Mucosa of stomach (tissue), 1 donor: ENCODE data around the gene IQCE.
"Not testable (repeated sequence)": the region's sequence is repeated elsewhere in the genome, so short reads cannot be mapped to it uniquely, and the experiment has no call there.

Experiments
- H3K27me3 ChIP-seq: one replicate; pipeline ENCODE4 v1.7.0; 2013; ENCODE audit warnings: mild to moderate bottlenecking, low read length; ENCODE audit not compliant: control insufficient read depth, insufficient read depth
- H3K36me3 ChIP-seq: one replicate; pipeline ENCODE4 v1.7.0; 2013; ENCODE audit warnings: low read length; ENCODE audit not compliant: control insufficient read depth, insufficient read depth
- H3K4me1 ChIP-seq: one replicate; pipeline ENCODE4 v1.7.0; 2013; ENCODE audit warnings: mild to moderate bottlenecking, low read length; ENCODE audit not compliant: control insufficient read depth, insufficient read depth
- H3K4me3 ChIP-seq: one replicate; pipeline ENCODE4 v1.7.0; 2013; ENCODE audit warnings: low read length
- H3K9ac ChIP-seq: one replicate; pipeline ENCODE4 v1.7.0; 2013; ENCODE audit warnings: mild to moderate bottlenecking, low read length, moderate library complexity
- H3K9me3 ChIP-seq: one replicate; pipeline ENCODE4 v1.7.0; 2013; ENCODE audit warnings: mild to moderate bottlenecking, low read length, moderate library complexity; ENCODE audit not compliant: control insufficient read depth
- donor health status: Pancreatic carcinoma.

IQCE gene

GRCh38 chr7:2553831-2554581, 4.8 kb upstream of the IQCE start:
- H3K9ac ChIP-seq, result peak overlapping the region; percentile 84
- H3K27me3 ChIP-seq, result no peaks in the 10 kb centered on the region

DNA sequence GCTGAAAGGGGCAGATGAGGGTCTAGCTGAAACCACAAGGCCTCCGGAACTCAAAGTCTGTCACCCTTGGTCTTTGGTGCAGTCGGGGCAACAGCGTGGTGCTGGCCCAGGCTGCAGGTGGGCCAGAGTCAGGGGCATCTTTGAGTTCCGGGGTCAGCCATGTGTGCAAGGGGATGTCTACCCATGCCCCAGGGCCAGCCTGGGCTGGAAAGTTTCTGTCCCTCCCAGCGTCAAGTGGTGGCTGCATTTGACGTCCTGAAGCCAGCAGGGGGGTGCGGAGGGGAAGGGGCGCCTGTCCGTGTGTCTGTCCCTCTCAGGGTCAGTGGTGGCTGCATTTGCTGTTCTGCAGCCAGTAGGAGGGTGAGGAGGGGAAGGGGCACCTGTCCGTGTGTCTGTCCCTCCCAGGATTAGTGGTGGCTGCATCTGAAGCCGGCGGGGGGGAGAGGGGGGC, 4.1 kb upstream of the IQCE start:
- no peaks in the 10 kb centered on the region for H3K9me3 ChIP-seq
- no peaks in the 10 kb centered on the region for H3K27me3 ChIP-seq
- peaks cover 22% of the 10 kb centered on the region for H3K4me1 ChIP-seq
- peak overlapping the region; percentile 63 for H3K4me3 ChIP-seq
- no peaks in the 10 kb centered on the region for H3K36me3 ChIP-seq
- peak overlapping the region; percentile 84 for H3K9ac ChIP-seq

More at GRCh38 chr7:2553831-2554581, 4.8 kb upstream of the IQCE start:
- Histone ChIP-seq H3K4me3 (peak overlapping the region; percentile 63), H3K4me1 (peaks cover 22% of the 10 kb centered on the region), H3K9me3 (no peaks in the 10 kb centered on the region), H3K36me3 (no peaks in the 10 kb centered on the region)

- H3K9ac ChIP-seq, result peak within 1 kb of the TSS; percentile 84
- peak within 1 kb of the TSS; percentile 63 for H3K4me3 ChIP-seq
- H3K4me1 ChIP-seq, result peaks cover 27% of the 10 kb centered on the region
- H3K9me3 ChIP-seq, result no peaks in the 10 kb centered on the region
- H3K27me3 ChIP-seq, result no peaks in the 10 kb centered on the region
- H3K36me3 ChIP-seq, result no peaks in the 10 kb centered on the region
Measured at GRCh38 chr7:2555121-2556052, 3.4 kb upstream of the IQCE start, which contains the start of gene BRAT1. TSS of gene BRAT1 (minus strand) at chr7:2555524. CDS start at chr7:2554431, 1,093 bp downstream.

DNA sequence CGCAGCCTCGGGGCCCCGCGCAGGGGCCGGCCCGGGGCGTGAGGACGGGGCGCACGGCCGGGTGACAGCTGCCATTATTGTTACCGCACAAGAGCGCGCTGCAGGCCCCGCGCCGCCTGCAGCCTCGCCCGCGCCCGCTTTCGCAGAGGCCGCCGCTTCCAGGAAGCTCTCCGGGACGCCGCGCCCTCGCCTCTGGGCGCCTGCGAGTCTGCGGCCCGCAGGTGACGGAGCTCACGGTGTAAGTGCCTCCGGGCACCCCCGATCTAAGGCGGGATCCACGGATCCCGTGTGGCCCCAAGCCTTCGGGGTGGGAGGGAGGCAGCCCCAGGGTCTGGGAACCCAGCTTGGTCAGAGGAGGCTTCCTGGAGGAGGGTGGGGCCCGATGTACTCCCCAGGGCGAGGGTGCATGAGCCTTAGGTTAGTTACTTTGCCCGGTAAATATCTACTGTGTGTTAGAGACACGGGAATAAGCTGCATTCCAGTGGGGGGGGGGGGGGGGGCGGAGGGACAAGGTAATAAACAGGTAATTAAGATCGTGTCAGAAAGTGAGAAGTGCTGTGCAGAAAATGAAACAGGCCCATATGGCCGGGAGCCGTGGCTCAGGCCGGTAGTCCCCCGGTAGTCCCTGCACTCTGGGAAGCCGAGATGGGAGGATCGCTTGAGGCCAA, 638 bp downstream of the IQCE start:
- peak overlapping the region; percentile 73 for H3K9ac ChIP-seq
- no peaks in the 10 kb centered on the region for H3K9me3 ChIP-seq
- peak overlapping the region; percentile 56 for H3K4me3 ChIP-seq
- H3K27me3 ChIP-seq, result no peaks in the 10 kb centered on the region
- peaks cover 20% of the 10 kb centered on the region for H3K4me1 ChIP-seq
- no peaks in the 10 kb centered on the region for H3K36me3 ChIP-seq

GRCh38 chr7:2563955-2564354, 5.2 kb downstream of the IQCE start:
- not testable (repeated sequence) for H3K36me3 ChIP-seq, H3K9ac ChIP-seq, H3K27me3 ChIP-seq, H3K4me3 ChIP-seq, H3K9me3 ChIP-seq
- H3K4me1 ChIP-seq, result peaks cover 16% of the 10 kb centered on the region

GRCh38 chr7:2564970-2565540, 6.3 kb downstream of the IQCE start:
- Histone ChIP-seq H3K9ac (no peak overlapping the region), H3K9me3 (no peaks in the 10 kb centered on the region), H3K4me3 (no peak overlapping the region), H3K27me3 (no peaks in the 10 kb centered on the region), H3K4me1 (peaks cover 22% of the 10 kb centered on the region), H3K36me3 (no peaks in the 10 kb centered on the region)

GRCh38 chr7:2566348-2566889, 7.6 kb downstream of the IQCE start:
- Histone ChIP-seq H3K9me3 (no peaks in the 10 kb centered on the region), H3K9ac (no peak overlapping the region), H3K4me1 (peaks cover 27% of the 10 kb centered on the region), H3K4me3 (no peak overlapping the region), H3K36me3 (no peaks in the 10 kb centered on the region), H3K27me3 (no peaks in the 10 kb centered on the region)

DNA sequence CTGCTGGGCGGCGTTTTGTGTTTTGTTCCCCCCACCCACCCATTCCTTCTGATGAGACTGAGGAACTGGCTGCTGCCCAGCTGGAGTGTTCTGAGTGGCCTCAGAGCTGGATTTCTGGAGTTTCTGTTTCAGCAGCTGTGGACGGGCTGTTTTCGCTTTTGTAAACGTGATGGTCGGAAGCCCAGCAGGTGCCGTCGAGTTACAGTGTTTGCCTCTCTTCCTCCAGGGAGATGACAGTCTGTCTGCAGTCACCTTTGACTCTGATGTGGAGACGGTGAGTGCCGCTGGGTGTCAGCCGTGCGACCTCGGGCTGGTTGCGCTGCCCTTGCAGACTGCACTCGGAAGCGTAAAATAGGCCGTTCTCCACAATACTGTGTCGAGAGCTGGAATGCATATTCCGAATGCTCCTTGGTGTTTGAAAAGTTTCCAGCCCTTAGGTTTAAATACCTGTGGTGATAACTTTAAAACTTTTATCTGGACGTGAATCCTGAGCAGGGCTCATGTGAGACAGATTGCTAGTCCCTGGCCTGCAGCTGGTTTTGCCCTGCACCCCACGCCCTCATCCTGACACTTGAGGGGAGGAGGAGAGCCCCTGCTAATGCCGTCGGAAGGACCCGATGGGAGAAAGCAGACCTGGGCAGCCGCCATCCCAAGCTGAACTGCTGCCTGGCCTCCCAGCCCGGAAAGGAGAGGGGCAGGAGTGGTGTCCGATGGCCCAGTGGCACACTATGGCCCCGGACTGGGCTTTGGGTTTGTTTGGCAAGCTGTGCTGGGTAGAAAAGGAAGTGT, 8.3 kb downstream of the IQCE start:
- Histone ChIP-seq H3K4me3 (no peak overlapping the region), H3K36me3 (no peaks in the 10 kb centered on the region)

GRCh38 chr7:2567679-2568278, 9.0 kb downstream of the IQCE start:
- Histone ChIP-seq H3K4me3 (no peak overlapping the region), H3K4me1 (peaks cover 38% of the 10 kb centered on the region), H3K9me3 (no peaks in the 10 kb centered on the region), H3K36me3 (no peaks in the 10 kb centered on the region), H3K27me3 (no peaks in the 10 kb centered on the region), H3K9ac (no peak overlapping the region)

More for the DNA sequence above, 8.3 kb downstream of the IQCE start:
- Histone ChIP-seq H3K27me3 (no peaks in the 10 kb centered on the region), H3K4me1 (peaks cover 31% of the 10 kb centered on the region), H3K9ac (no peak overlapping the region), H3K9me3 (no peaks in the 10 kb centered on the region)

GRCh38 chr7:2568521-2569223, 9.9 kb downstream of the IQCE start:
- H3K4me1 ChIP-seq, result peaks cover 41% of the 10 kb centered on the region
- H3K9me3 ChIP-seq, result no peaks in the 10 kb centered on the region
- no peaks in the 10 kb centered on the region for H3K36me3 ChIP-seq
- H3K4me3 ChIP-seq, result no peak overlapping the region
- H3K9ac ChIP-seq, result no peak overlapping the region
- H3K27me3 ChIP-seq, result no peaks in the 10 kb centered on the region
